ENCODE data around the gene KDR.

DNA sequence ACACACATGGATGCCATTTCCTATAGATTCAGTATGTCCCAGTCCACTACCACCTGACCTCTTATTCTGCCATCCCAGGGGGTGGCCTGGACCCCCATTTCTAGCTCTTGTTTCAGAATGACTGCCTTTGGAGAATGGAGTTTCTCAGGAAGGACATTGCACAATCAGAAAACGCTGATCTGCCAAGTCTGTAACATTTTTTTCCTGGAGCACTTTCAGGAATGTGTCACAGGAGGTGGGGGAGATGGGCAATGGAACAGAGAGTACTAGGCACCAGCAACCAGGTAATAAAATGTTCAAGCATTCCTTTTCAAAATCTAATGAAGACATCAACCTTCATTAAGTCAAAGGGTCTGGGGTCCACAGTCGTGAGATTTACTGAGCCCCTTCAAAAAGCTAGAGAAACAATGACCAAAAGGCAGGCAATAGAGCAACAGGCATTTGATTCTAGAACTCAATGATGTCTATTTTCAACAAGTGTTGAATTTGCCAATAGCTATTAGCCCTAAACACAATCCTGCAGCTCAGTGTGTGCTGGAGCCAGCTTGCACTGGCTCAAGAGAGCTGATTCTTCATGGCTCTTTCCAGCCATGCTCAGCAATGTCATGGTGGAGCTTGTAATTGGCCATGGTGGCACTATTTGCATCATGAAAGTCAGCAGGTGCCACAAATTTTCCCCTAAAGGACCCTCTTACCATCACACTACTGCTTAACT is 87.1 kb downstream of the KDR start:
- TF ChIP-seq, protein P1, sequence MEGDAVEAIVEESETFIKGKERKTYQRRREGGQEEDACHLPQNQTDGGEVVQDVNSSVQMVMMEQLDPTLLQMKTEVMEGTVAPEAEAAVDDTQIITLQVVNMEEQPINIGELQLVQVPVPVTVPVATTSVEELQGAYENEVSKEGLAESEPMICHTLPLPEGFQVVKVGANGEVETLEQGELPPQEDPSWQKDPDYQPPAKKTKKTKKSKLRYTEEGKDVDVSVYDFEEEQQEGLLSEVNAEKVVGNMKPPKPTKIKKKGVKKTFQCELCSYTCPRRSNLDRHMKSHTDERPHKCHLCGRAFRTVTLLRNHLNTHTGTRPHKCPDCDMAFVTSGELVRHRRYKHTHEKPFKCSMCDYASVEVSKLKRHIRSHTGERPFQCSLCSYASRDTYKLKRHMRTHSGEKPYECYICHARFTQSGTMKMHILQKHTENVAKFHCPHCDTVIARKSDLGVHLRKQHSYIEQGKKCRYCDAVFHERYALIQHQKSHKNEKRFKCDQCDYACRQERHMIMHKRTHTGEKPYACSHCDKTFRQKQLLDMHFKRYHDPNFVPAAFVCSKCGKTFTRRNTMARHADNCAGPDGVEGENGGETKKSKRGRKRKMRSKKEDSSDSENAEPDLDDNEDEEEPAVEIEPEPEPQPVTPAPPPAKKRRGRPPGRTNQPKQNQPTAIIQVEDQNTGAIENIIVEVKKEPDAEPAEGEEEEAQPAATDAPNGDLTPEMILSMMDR (conservative IDR thresholded peaks at IDR 0.05): no peak
- no peak for TF ChIP-seq EZH2 (IDR thresholded peaks at IDR 0.05; ENCODE audit: low read depth)
